ENCODE measurements around the gene IPCEF1.
"Not testable (repeated sequence)": the region's sequence is repeated elsewhere in the genome, so short reads cannot be mapped to it uniquely, and the experiment has no call there.

Gene IPCEF1

DNA sequence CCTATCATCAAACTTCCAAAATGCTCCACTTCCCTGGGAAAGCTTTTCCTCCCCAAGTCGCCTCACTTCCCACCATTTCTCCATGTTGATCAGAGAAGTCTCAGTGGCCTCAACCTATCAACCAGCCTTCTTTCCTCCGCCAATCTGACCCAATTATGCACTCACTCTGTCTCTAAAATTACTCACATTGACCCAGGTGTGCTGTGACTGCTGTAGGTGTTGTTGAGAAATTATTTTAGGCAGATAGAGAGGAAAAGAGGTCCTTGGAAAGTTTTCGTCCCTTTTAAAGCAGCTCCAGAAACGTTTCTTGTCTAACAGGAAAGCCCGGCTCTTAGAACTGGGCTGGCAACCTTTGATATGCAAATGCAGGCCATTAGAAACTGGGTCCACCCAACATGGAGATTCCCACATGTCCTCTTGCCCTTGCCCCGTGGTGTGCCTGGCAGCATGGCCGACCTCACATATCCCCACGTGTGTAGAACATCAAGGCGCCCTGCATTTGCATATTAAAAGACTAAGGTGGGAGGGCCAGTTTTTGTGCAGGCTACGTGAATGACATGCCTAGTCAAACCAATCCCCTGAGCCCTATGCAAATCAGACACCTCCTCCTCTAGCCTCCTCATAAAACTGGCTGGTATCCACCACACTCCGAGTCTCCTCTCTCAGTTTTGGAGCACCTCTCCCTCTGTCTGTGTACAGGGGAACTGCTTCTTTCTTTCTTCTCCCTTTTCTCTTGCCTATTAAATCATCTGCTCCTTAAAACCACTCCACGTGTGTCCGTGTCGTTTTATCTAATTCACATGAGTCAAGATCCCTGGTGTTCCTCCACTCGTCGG, 12.9 kb downstream of the IPCEF1 start:
- TF ChIP-seq, protein P1, sequence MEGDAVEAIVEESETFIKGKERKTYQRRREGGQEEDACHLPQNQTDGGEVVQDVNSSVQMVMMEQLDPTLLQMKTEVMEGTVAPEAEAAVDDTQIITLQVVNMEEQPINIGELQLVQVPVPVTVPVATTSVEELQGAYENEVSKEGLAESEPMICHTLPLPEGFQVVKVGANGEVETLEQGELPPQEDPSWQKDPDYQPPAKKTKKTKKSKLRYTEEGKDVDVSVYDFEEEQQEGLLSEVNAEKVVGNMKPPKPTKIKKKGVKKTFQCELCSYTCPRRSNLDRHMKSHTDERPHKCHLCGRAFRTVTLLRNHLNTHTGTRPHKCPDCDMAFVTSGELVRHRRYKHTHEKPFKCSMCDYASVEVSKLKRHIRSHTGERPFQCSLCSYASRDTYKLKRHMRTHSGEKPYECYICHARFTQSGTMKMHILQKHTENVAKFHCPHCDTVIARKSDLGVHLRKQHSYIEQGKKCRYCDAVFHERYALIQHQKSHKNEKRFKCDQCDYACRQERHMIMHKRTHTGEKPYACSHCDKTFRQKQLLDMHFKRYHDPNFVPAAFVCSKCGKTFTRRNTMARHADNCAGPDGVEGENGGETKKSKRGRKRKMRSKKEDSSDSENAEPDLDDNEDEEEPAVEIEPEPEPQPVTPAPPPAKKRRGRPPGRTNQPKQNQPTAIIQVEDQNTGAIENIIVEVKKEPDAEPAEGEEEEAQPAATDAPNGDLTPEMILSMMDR (IDR thresholded peaks at IDR 0.05; ENCODE audit: borderline replicate concordance, insufficient read depth, low read depth, low read length): no peak
- no peak overlapping the region for H3K4me3 ChIP-seq (ENCODE audit: low read depth, low read length)

DNA sequence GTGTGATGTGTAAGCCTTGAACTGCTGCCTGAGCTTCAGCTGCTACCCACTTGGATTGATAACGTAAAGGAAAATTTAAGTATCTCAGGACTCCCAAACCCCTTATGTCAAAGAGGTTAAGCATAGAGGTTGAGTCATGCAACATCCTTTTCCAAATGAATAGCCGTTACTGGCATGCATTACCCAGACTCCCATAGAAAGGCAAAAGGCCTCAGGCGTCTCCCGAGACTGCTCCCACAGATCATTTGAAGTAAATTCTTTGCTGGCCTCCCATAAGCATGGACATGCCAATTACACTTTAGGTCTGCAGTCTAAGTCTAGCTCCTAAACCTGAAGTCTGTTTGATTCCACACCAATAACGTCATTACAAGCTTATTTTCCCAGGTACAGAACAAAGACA, 14.7 kb downstream of the IPCEF1 start:
- no peak overlapping the region for H3K4me3 ChIP-seq (ENCODE audit: low read depth, low read length)
- TF ChIP-seq, protein P1 (IDR thresholded peaks at IDR 0.05; ENCODE audit: borderline replicate concordance, insufficient read depth, low read depth, low read length): no peak

DNA sequence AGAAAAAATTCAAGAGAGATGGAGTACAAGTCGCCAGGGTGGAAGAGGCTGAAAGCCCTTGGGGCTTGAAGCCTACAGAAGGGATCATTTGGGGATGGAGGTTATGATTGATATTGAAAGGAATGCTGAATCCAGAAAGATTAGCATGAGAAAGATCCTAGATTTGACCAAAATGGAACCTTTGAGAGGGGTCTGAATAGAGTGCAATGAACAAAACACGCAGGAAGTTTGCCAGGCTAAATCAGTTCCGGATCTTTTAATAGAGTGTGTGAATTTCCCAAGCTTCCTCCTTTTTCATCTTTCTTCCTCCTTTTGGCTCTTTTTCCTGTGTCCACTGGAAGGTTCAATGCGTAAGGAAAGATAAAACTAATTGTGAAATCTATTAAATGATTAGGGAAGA, 15.3 kb downstream of the IPCEF1 start:
- TF ChIP-seq, protein P1 (IDR thresholded peaks at IDR 0.05; ENCODE audit: borderline replicate concordance, insufficient read depth, low read depth, low read length): no peak

DNA sequence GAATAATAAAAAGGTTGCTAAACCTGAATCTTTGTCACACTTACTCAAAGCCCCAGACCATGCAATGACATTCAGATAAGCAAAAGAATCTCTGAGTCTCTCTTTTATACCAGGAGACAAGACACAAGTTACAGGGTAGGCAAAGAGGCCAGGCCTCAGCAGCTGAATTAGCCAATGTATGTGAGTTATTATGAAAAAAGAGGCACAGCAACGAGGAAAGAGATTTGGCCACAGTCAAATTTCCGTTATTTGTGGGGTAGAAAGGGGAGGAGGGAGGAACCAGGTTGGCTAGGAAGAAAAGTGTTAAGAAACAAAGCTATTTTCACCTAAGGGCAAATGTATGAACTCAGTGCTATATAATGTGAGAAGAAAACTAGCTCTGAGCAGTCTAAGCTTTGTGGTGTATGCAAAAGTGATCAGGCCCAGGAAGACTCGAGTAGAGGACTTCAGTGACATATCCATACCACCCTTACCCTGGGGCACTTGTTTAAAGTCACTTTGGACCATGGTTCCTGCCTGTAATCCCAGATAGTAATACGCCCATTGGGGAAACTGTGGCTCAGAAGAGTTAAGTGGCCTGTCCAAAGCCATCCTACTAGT, 19.1 kb downstream of the IPCEF1 start:
- TF ChIP-seq, protein P1 (IDR thresholded peaks at IDR 0.05; ENCODE audit: borderline replicate concordance, insufficient read depth, low read depth, low read length): no peak
- H3K4me3 ChIP-seq (ENCODE audit: low read depth, low read length): no peak overlapping the region

More for the DNA sequence above, 15.3 kb downstream of the IPCEF1 start:
- no peak overlapping the region for H3K4me3 ChIP-seq (ENCODE audit: low read depth, low read length)

DNA sequence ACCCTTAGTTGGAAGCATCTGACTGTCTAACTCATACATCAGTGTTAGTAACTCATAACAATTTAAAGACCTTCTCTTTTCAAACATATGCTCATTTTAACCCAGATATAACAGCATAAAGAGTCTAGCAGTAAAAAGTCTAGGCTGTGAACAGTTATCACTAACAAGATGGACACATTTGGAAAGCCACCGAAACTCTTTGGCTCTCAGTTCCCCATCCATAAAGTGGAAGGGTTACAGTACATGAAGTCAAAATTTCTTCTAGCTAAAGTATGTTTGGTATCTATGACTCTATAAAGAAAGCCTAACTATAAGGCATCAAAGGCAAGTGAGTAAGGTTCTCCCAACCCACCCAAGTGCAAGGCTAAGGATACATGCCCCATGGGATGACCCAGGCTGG, 22.5 kb downstream of the IPCEF1 start:
- H3K4me3 ChIP-seq (ENCODE audit: low read depth, low read length): not testable (repeated sequence)

DNA sequence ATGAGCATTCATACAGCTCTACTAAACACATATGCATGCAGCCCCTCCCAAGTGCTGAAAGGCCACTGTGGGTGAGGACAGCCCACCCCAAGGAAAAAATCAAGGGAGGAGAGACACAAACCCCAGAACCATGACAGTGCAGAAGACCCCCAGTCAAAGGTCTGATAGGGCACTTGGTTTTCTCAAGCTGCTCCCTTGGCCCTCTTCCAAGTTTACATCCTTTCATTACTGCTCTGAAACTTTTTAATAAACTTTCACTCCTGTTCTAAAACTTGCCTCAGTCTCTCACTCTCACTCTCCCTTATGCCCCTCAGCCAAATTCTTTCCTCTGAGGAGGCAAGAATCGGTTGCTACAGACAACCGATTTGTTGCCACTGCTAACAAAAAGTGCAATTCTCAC, 24.9 kb downstream of the IPCEF1 start:
- TF ChIP-seq, protein P1 (IDR thresholded peaks at IDR 0.05; ENCODE audit: borderline replicate concordance, insufficient read depth, low read depth, low read length): no peak
- H3K4me3 ChIP-seq (ENCODE audit: low read depth, low read length): no peak overlapping the region

DNA sequence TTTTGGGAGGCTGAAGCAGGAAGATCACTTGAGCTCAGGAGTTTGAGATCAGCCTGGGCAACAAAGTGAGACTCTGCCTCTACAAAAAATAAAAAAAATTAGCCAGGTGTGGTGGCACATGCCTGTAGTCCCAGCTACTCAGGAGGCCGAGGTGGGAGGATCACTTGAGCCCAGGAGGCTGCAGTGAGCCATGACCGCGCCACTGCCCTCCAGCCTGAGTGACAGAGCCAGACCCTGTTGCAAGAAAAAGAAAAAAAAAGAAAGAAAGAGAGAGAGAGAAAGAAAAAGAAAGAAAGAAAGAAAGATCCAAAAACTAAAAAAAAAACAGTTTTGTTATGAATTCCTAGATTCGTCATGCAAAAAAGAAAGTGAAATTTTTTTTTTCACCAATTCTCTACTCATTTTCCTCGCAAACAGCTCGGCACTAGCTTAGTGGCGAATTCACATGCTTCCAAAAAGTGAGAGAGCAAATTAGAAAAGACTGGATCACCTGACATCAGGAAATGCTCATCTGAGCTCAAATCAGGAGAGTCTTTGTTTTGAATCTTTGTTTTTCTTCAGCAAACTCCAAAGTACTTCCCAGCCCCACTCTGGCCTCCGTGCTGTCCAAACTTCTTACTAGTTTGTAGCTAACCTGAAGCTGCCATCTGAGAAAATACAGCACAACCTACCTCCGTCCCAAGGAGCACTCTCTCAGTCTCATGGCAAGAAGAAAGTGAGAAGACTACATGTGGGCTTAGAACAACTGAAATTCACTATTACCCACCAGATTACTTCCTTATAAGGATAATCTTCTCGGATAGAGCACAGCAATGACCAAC, 27.0 kb downstream of the IPCEF1 start:
- TF ChIP-seq, protein P1 (IDR thresholded peaks at IDR 0.05; ENCODE audit: borderline replicate concordance, insufficient read depth, low read depth, low read length): no peak
- H3K4me3 ChIP-seq (ENCODE audit: low read depth, low read length): no peak overlapping the region

DNA sequence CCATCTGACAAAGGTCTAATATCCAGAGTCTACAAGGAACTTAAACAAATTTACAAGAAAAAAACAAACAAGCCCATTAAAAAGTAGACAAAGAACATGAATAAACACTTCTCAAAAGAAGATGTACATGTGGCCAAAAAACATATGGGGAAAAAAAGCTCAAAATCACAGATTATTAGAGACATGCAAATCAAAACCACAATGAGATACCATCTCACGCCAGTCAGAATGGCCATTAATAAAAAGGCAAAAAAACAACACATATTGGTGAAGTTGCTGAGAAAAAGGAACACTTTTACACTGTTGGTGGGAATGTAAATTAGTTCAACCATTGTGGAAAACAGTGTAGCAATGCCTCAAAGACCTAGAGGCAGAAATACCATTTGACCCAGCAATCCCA, 29.3 kb downstream of the IPCEF1 start:
- not testable (repeated sequence) for H3K4me3 ChIP-seq (ENCODE audit: low read depth, low read length)
